Measurements from ENCODE around the gene NME1. TPM values are rescaled to one million over a fixed set of nuclear protein-coding genes. Genes with fewer than 3 reads are reported as not detected.
A peak's percentile ranks its signal among the peaks of the same experiment; 100 is the strongest.

NME1 gene
- total and polyA plus RNA-seq, 3 experiments from 2014 or later: 61.2 to 404 (median 401) TPM

DNA sequence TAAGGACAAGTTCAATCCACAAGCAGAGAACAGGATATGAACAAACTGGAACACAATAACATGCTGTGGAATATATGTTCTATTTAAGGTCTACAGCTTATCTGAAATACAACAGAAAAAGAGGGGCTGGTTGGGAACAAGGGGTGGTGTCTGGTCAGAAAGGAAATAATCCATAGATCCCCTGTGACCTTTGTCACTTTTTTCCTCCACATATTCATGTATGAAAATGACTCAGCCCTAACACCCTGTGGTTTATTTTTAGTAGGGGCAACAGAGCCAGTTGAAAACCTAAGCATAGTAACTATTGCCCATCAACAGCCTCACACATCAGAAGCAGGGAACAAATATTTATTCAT, 20.4 kb upstream of the NME1 start:
- H3K27me3 ChIP-seq (ENCODE audit: insufficient read depth, low read length, poor library complexity, severe bottlenecking): no peaks in the 10 kb centered on the region
- no peaks in the 10 kb centered on the region for H3K4me1 ChIP-seq (ENCODE audit: insufficient read depth, low read length)
- no peaks in the 10 kb centered on the region for H3K36me3 ChIP-seq (ENCODE audit: insufficient read depth, low read length)
- DNase-seq: no peak
- no peak overlapping the region for H3K4me3 ChIP-seq (ENCODE audit: low read length)
- peaks cover 0 to 2% (median 0%) of the 10 kb centered on the region in 5 donors for H3K9me3 Mint-ChIP-seq
- no peak overlapping the region for H3K4me3 Mint-ChIP-seq
- H3K27ac Mint-ChIP-seq: no peak overlapping the region
- no peaks in the 10 kb centered on the region for H3K9me3 ChIP-seq (ENCODE audit: low read length)
- ChIA-PET CTCF (no interaction called here), POLR2A (no interaction called here)
- H3K4me1 Mint-ChIP-seq: no peaks in the 10 kb centered on the region
- H3K27ac ChIP-seq (ENCODE audit: low read depth, low read length): no peak overlapping the region
- H3K36me3 Mint-ChIP-seq: no peaks in the 10 kb centered on the region
- peaks cover 0 to 6% of the 10 kb centered on the region in 2 donors for H3K27me3 Mint-ChIP-seq

- H3K9me3 ChIP-seq (ENCODE audit: low read length): no peaks in the 10 kb centered on the region
- Mint-ChIP-seq H3K36me3 (no peaks in the 10 kb centered on the region), H3K4me3 (no peak overlapping the region), H3K27me3 (peaks cover 0 to 6% of the 10 kb centered on the region in 2 donors), H3K9me3 (peaks cover 0 to 2% (median 0%) of the 10 kb centered on the region in 5 donors), H3K4me1 (no peaks in the 10 kb centered on the region), H3K27ac (no peak overlapping the region)
- H3K4me3 ChIP-seq (ENCODE audit: low read length): no peak overlapping the region
- POLR2A ChIA-PET: no interaction called here
- no peak for DNase-seq
- H3K27me3 ChIP-seq (ENCODE audit: insufficient read depth, low read length, poor library complexity, severe bottlenecking): no peaks in the 10 kb centered on the region
- H3K36me3 ChIP-seq (ENCODE audit: insufficient read depth, low read length): no peaks in the 10 kb centered on the region
- H3K4me1 ChIP-seq (ENCODE audit: insufficient read depth, low read length): no peaks in the 10 kb centered on the region
- CTCF ChIA-PET: no interaction called here
- no peak overlapping the region for H3K27ac ChIP-seq (ENCODE audit: low read depth, low read length)
These were observed 20.0 kb upstream of the NME1 start for GRCh38 chr17:51133365-51133764.

GRCh38 chr17:51135956-51136355, 17.4 kb upstream of the NME1 start:
- peaks cover 0 to 6% of the 10 kb centered on the region in 2 donors for H3K27me3 Mint-ChIP-seq
- Histone ChIP-seq H3K27ac (ENCODE audit: low read depth, low read length) (no peak overlapping the region), H3K4me3 (ENCODE audit: low read length) (no peak overlapping the region), H3K27me3 (ENCODE audit: insufficient read depth, low read length, poor library complexity, severe bottlenecking) (no peaks in the 10 kb centered on the region), H3K9me3 (ENCODE audit: low read length) (no peaks in the 10 kb centered on the region), H3K4me1 (ENCODE audit: insufficient read depth, low read length) (no peaks in the 10 kb centered on the region), H3K36me3 (ENCODE audit: insufficient read depth, low read length) (no peaks in the 10 kb centered on the region)
- ChIA-PET CTCF (interaction anchor here (1.4 kb wide), 1 partner anchor 17 kb away, joined by 5 read pairs; the partner anchor contains the start of gene NME1), POLR2A (no interaction called here)
- H3K36me3 Mint-ChIP-seq: no peaks in the 10 kb centered on the region
- no peak overlapping the region for H3K4me3 Mint-ChIP-seq
- H3K4me1 Mint-ChIP-seq: no peaks in the 10 kb centered on the region
- DNase-seq: no peak
- no peak overlapping the region for H3K27ac Mint-ChIP-seq
- H3K9me3 Mint-ChIP-seq: peaks cover 0 to 2% (median 0%) of the 10 kb centered on the region in 5 donors

GRCh38 chr17:51142597-51142996, 10.8 kb upstream of the NME1 start:
- H3K9me3 Mint-ChIP-seq: peaks cover 0 to 1% (median 0%) of the 10 kb centered on the region in 5 donors
- POLR2A ChIA-PET: no interaction called here
- CTCF ChIA-PET: interaction anchor here (2.0 kb wide), 1 partner anchor 11 kb away, joined by 7 read pairs; the partner anchor contains the start of gene NME1
- H3K36me3 Mint-ChIP-seq: no peaks in the 10 kb centered on the region
- H3K4me3 Mint-ChIP-seq: no peak overlapping the region
- Histone ChIP-seq H3K27ac (ENCODE audit: low read depth, low read length) (no peak overlapping the region), H3K36me3 (ENCODE audit: insufficient read depth, low read length) (no peaks in the 10 kb centered on the region), H3K9me3 (ENCODE audit: low read length) (no peaks in the 10 kb centered on the region), H3K4me3 (ENCODE audit: low read length) (no peak overlapping the region), H3K4me1 (ENCODE audit: insufficient read depth, low read length) (no peaks in the 10 kb centered on the region), H3K27me3 (ENCODE audit: insufficient read depth, low read length, poor library complexity, severe bottlenecking) (no peaks in the 10 kb centered on the region)
- H3K4me1 Mint-ChIP-seq: no peaks in the 10 kb centered on the region
- H3K27ac Mint-ChIP-seq: peak overlapping the region in 1 of 8 donors; percentile 24
- no peak for DNase-seq
- no peaks in the 10 kb centered on the region for H3K27me3 Mint-ChIP-seq

DNA sequence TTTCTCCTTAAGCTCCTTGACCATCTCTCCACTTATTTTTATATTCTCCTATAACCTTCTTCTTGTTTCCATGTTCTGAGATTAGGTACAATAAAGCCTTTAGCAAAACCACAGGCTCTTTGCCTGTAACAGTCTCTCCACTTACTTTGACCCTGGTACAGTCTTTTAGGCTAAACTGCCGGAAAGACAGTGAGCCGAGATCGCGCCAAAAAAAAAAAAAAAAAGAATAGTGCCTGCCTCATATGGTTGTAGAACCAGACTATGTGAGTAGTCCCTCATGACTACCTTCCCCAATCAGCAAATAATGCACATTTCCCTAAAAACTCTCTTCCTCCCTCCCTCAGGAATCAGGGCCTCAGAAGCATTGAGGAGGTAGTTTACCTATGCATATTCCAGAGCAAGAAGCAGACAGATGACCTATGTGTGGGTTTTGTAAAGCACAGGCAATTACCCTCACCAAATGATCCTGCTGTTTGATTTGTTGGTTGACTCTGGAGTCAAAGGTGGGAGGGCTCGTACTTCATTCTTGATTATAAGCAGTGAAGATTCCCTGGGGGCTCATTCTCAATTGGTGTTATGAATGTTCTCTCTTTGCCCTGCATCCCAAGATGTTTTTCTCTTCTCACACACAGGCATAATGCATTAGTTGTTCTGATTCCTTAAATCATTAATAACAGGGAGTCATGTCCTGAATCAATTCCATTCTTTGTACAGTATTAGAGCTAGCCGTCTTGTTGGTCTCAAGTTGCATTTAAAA, 8.9 kb upstream of the NME1 start:
- DNase-seq: no peak
- POLR2A ChIA-PET: no interaction called here
- H3K9me3 Mint-ChIP-seq: no peaks in the 10 kb centered on the region
- Histone ChIP-seq H3K36me3 (ENCODE audit: insufficient read depth, low read length) (no peaks in the 10 kb centered on the region), H3K4me1 (ENCODE audit: insufficient read depth, low read length) (no peaks in the 10 kb centered on the region), H3K27ac (ENCODE audit: low read depth, low read length) (no peak overlapping the region), H3K27me3 (ENCODE audit: insufficient read depth, low read length, poor library complexity, severe bottlenecking) (no peaks in the 10 kb centered on the region), H3K9me3 (ENCODE audit: low read length) (no peaks in the 10 kb centered on the region), H3K4me3 (ENCODE audit: low read length) (no peak overlapping the region)
- H3K36me3 Mint-ChIP-seq: no peaks in the 10 kb centered on the region
- H3K27ac Mint-ChIP-seq: no peak overlapping the region
- H3K4me1 Mint-ChIP-seq: no peaks in the 10 kb centered on the region
- CTCF ChIA-PET: interaction anchor here (1.5 kb wide), 1 partner anchor 9 kb away, joined by 6 read pairs; the partner anchor contains the start of gene NME1
- no peaks in the 10 kb centered on the region for H3K27me3 Mint-ChIP-seq
- H3K4me3 Mint-ChIP-seq: no peak overlapping the region

- Histone ChIP-seq H3K9me3 (ENCODE audit: low read length) (no peaks in the 10 kb centered on the region), H3K27ac (ENCODE audit: low read depth, low read length) (no peak overlapping the region), H3K27me3 (ENCODE audit: insufficient read depth, low read length, poor library complexity, severe bottlenecking) (no peaks in the 10 kb centered on the region), H3K4me1 (ENCODE audit: insufficient read depth, low read length) (peaks cover 2% of the 10 kb centered on the region), H3K36me3 (ENCODE audit: insufficient read depth, low read length) (no peaks in the 10 kb centered on the region), H3K4me3 (ENCODE audit: low read length) (no peak overlapping the region)
- Mint-ChIP-seq H3K27me3 (no peaks in the 10 kb centered on the region), H3K36me3 (no peaks in the 10 kb centered on the region), H3K9me3 (no peaks in the 10 kb centered on the region), H3K4me1 (no peaks in the 10 kb centered on the region), H3K27ac (no peak overlapping the region), H3K4me3 (no peak overlapping the region)
- CTCF ChIA-PET: no interaction called here
- DNase-seq: no peak
- POLR2A ChIA-PET: no interaction called here
These were observed 5.7 kb upstream of the NME1 start for GRCh38 chr17:51147650-51148049.

GRCh38 chr17:51149163-51149562, 4.2 kb upstream of the NME1 start:
- POLR2A ChIA-PET: no interaction called here
- Histone ChIP-seq H3K9me3 (ENCODE audit: low read length) (no peaks in the 10 kb centered on the region), H3K27ac (ENCODE audit: low read depth, low read length) (no peak overlapping the region), H3K4me3 (ENCODE audit: low read length) (no peak overlapping the region), H3K36me3 (ENCODE audit: insufficient read depth, low read length) (no peaks in the 10 kb centered on the region), H3K27me3 (ENCODE audit: insufficient read depth, low read length, poor library complexity, severe bottlenecking) (no peaks in the 10 kb centered on the region), H3K4me1 (ENCODE audit: insufficient read depth, low read length) (peaks cover 7% of the 10 kb centered on the region)
- Mint-ChIP-seq H3K4me3 (no peak overlapping the region), H3K27ac (no peak overlapping the region), H3K36me3 (no peaks in the 10 kb centered on the region), H3K4me1 (no peaks in the 10 kb centered on the region), H3K27me3 (no peaks in the 10 kb centered on the region), H3K9me3 (no peaks in the 10 kb centered on the region)
- CTCF ChIA-PET: no interaction called here
- no peak for DNase-seq

GRCh38 chr17:51150932-51151331, 2.4 kb upstream of the NME1 start:
- ChIA-PET POLR2A (interaction anchor here (0.7 kb wide), 1 partner anchor 157 kb away, joined by 5 read pairs; no protein-coding TSS in a partner anchor), CTCF (interaction anchor here (3.2 kb wide), 1 partner anchor 27 kb away, joined by 15 read pairs; no protein-coding TSS in a partner anchor)
- Histone ChIP-seq H3K27me3 (ENCODE audit: insufficient read depth, low read length, poor library complexity, severe bottlenecking) (no peaks in the 10 kb centered on the region), H3K4me3 (ENCODE audit: low read length) (no peak overlapping the region), H3K36me3 (ENCODE audit: insufficient read depth, low read length) (no peaks in the 10 kb centered on the region), H3K9me3 (ENCODE audit: low read length) (no peaks in the 10 kb centered on the region), H3K4me1 (ENCODE audit: insufficient read depth, low read length) (peaks cover 16% of the 10 kb centered on the region), H3K27ac (ENCODE audit: low read depth, low read length) (no peak overlapping the region)
- Mint-ChIP-seq H3K36me3 (peaks cover 0 to 4% (median 0%) of the 10 kb centered on the region in 3 donors), H3K27ac (peak overlapping the region in 1 of 8 donors; percentile 20), H3K27me3 (no peaks in the 10 kb centered on the region), H3K9me3 (no peaks in the 10 kb centered on the region), H3K4me1 (peaks cover 0 to 6% (median 0%) of the 10 kb centered on the region in 3 donors), H3K4me3 (peak overlapping the region in 1 of 7 donors; percentile 44)
- no peak for DNase-seq
